ENCODE measurements around the gene BRDT. TPM values are rescaled to one million over a fixed set of nuclear protein-coding genes. Genes with fewer than 3 reads are reported as not detected.

BRDT gene
- total and polyA plus RNA-seq, 4 donors = 0.15 TPM; not detected in 3

Other genes starting within 250 kb of the BRDT start
- 10 to 100 TPM; 39.3 to 99.6 TPM for gene TGFBR3, start 63.2 kb upstream of the BRDT start, total RNA-seq
- gene TGFBR3, start 63.2 kb upstream of the BRDT start, polyA plus RNA-seq = 10 to 100 TPM; 13.1 to 13.8 TPM
- 1 to 10 TPM in 1 of 2 donors, under 1 TPM in 1; 0.40 to 1.2 TPM for gene EPHX4, start 80.6 kb downstream of the BRDT start, total RNA-seq
- gene EPHX4, start 80.6 kb downstream of the BRDT start, polyA plus RNA-seq = under 1 TPM; 0.26 to 0.64 TPM
- not detected for gene SETSIP, start 126.0 kb downstream of the BRDT start, total RNA-seq
- gene SETSIP, start 126.0 kb downstream of the BRDT start, polyA plus RNA-seq = under 1 TPM in 1 of 2 donors, not detected in 1; 0.10 TPM
- 10 to 100 TPM in 1 of 2 donors, 1 to 10 TPM in 1; 3.0 to 14.1 TPM for gene BTBD8, start 130.9 kb downstream of the BRDT start, total RNA-seq
- gene BTBD8, start 130.9 kb downstream of the BRDT start, polyA plus RNA-seq = 1 to 10 TPM in 1 of 2 donors, under 1 TPM in 1; 0.58 to 1.2 TPM

All from lung (tissue), 4 donors.